ENCODE data around the gene SLC25A39.
A peak's percentile ranks its signal among the peaks of the same experiment; 100 is the strongest.
"Not testable (repeated sequence)": the region's sequence is repeated elsewhere in the genome, so short reads cannot be mapped to it uniquely, and the experiment has no call there.

Gene SLC25A39

GRCh38 chr17:44367231-44367979, 42.8 kb upstream of the SLC25A39 start:
- H3K36me3 ChIP-seq (ENCODE audit: insufficient read depth, low read length): no peaks in the 10 kb centered on the region
- no peak overlapping the region for H3K9ac ChIP-seq (ENCODE audit: low read depth, low read length, poor library complexity, severe bottlenecking)
- H4K20me1 ChIP-seq (ENCODE audit: insufficient read depth, low read length, poor library complexity, severe bottlenecking): no peaks in the 10 kb centered on the region
- H2AFZ ChIP-seq (ENCODE audit: low read length): no peak overlapping the region
- no peaks in the 10 kb centered on the region for H3F3A ChIP-seq (ENCODE audit: low read depth)
- peaks cover 4% of the 10 kb centered on the region; the same call in 1 of the 2 replicates for H3K79me2 ChIP-seq (ENCODE audit: insufficient read depth, low read length)
- H3K4me1 ChIP-seq (ENCODE audit: insufficient read depth, low read length, poor library complexity, severe bottlenecking): peaks cover 7% of the 10 kb centered on the region
- H3K4me3 ChIP-seq (ENCODE audit: low read length, poor library complexity, severe bottlenecking): no peak overlapping the region
- H3K9me2 ChIP-seq (replicated peaks; ENCODE audit: low read depth, low read length): no peaks in the 10 kb centered on the region
- no peak overlapping the region for H3K4me2 ChIP-seq (ENCODE audit: low read depth, low read length, poor library complexity, severe bottlenecking)
- TF ChIP-seq, protein P1, sequence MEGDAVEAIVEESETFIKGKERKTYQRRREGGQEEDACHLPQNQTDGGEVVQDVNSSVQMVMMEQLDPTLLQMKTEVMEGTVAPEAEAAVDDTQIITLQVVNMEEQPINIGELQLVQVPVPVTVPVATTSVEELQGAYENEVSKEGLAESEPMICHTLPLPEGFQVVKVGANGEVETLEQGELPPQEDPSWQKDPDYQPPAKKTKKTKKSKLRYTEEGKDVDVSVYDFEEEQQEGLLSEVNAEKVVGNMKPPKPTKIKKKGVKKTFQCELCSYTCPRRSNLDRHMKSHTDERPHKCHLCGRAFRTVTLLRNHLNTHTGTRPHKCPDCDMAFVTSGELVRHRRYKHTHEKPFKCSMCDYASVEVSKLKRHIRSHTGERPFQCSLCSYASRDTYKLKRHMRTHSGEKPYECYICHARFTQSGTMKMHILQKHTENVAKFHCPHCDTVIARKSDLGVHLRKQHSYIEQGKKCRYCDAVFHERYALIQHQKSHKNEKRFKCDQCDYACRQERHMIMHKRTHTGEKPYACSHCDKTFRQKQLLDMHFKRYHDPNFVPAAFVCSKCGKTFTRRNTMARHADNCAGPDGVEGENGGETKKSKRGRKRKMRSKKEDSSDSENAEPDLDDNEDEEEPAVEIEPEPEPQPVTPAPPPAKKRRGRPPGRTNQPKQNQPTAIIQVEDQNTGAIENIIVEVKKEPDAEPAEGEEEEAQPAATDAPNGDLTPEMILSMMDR (conservative IDR thresholded peaks at IDR 0.05; ENCODE audit: low read length): no peak
- TF ChIP-seq EZH2phosphoT487 (IDR thresholded peaks at IDR 0.05; ENCODE audit: borderline replicate concordance): no peak
- no peaks in the 10 kb centered on the region for H3K27me3 ChIP-seq (ENCODE audit: insufficient read depth, low read length, poor library complexity, severe bottlenecking)
- no peaks in the 10 kb centered on the region for H3K9me3 ChIP-seq (ENCODE audit: insufficient read depth, low read depth, low read length)

DNA sequence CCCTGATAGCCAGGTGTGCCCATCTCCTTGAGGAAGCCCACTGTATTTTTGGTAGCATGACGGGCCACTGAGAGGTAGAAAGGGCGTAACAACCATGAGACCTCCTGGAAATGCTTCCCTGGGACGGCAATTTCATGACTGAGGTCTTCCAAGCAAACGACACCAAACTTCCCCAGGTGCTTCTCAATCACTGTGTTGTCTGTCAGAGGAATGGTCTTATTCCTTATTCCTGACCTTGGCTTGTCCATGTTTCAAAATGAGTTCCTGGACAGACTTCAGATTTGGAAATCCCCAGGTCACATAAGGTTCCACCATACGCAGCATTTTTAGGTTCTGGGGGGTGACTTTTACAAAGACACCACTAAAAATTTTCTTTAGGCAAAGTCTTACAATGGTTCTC, 40.4 kb upstream of the SLC25A39 start:
- H3K9me2 ChIP-seq (replicated peaks; ENCODE audit: low read depth, low read length); H3K9me3 ChIP-seq (ENCODE audit: insufficient read depth, low read depth, low read length); H2AFZ ChIP-seq (ENCODE audit: low read length); H3K4me1 ChIP-seq (ENCODE audit: insufficient read depth, low read length, poor library complexity, severe bottlenecking); H3K4me2 ChIP-seq (ENCODE audit: low read depth, low read length, poor library complexity, severe bottlenecking); H4K20me1 ChIP-seq (ENCODE audit: insufficient read depth, low read length, poor library complexity, severe bottlenecking); H3F3A ChIP-seq (ENCODE audit: low read depth); H3K36me3 ChIP-seq (ENCODE audit: insufficient read depth, low read length); H3K9ac ChIP-seq (ENCODE audit: low read depth, low read length, poor library complexity, severe bottlenecking); H3K79me2 ChIP-seq (ENCODE audit: insufficient read depth, low read length); H3K4me3 ChIP-seq (ENCODE audit: low read length, poor library complexity, severe bottlenecking); H3K27me3 ChIP-seq (ENCODE audit: insufficient read depth, low read length, poor library complexity, severe bottlenecking): not testable (repeated sequence)

GRCh38 chr17:44363613-44364159, 39.1 kb upstream of the SLC25A39 start, which contains the start of gene FAM171A2:
Gene FAM171A2, minus strand, starts transcription at chr17:44363853. Its CDS starts 139 bp downstream, at chr17:44363714.
- Histone ChIP-seq H3K79me2 (ENCODE audit: insufficient read depth, low read length) (peaks cover 4% of the 10 kb centered on the region; the same call in 1 of the 2 replicates), H3K9ac (ENCODE audit: low read depth, low read length, poor library complexity, severe bottlenecking) (peak within 1 kb of the TSS; percentile 87), H3K4me2 (ENCODE audit: low read depth, low read length, poor library complexity, severe bottlenecking) (peak within 1 kb of the TSS; percentile 89), H3K36me3 (ENCODE audit: insufficient read depth, low read length) (no peaks in the 10 kb centered on the region), H2AFZ (ENCODE audit: low read length) (peak within 1 kb of the TSS; percentile 99), H3F3A (ENCODE audit: low read depth) (no peaks in the 10 kb centered on the region), H3K27me3 (ENCODE audit: insufficient read depth, low read length, poor library complexity, severe bottlenecking) (no peaks in the 10 kb centered on the region), H3K9me3 (ENCODE audit: insufficient read depth, low read depth, low read length) (no peaks in the 10 kb centered on the region), H3K4me3 (ENCODE audit: low read length, poor library complexity, severe bottlenecking) (peak within 1 kb of the TSS; percentile 90), H3K9me2 (replicated peaks; ENCODE audit: low read depth, low read length) (no peaks in the 10 kb centered on the region), H3K4me1 (ENCODE audit: insufficient read depth, low read length, poor library complexity, severe bottlenecking) (peaks cover 10% of the 10 kb centered on the region), H4K20me1 (ENCODE audit: insufficient read depth, low read length, poor library complexity, severe bottlenecking) (no peaks in the 10 kb centered on the region)
- TF ChIP-seq EZH2phosphoT487 (IDR thresholded peaks at IDR 0.05; ENCODE audit: borderline replicate concordance): no peak
- TF ChIP-seq, protein P1 (conservative IDR thresholded peaks at IDR 0.05; ENCODE audit: low read length): peak; percentile 56

All from Loucy (cell line).